WTC11 (cell line): ENCODE results near the gene GNAI3.

Experiments used
- CTCF ChIP-seq: fragments of 200-600 bp; IDR thresholded peaks from 2 replicates; pipeline ENCODE4 v1.8.0; 2022; ENCODE audit warnings: antibody characterized with exemption
- ETV6 ChIP-seq: sonication (generic); formaldehyde crosslinking; IDR thresholded peaks from 2 replicates; pipeline ENCODE4 v1.8.1; 2022; ENCODE audit warnings: mild to moderate bottlenecking, missing genetic modification reagents
- ZNF416 ChIP-seq: fragments of 250-450 bp; sonication (Bioruptor Pico); IDR thresholded peaks from 2 replicates; pipeline ENCODE4 v1.9.0; 2021; ENCODE audit warnings: mild to moderate bottlenecking, inconsistent platforms

GRCh38 chr1:109504974-109505373 lies 43.4 kb upstream of the GNAI3 start:
- TF ChIP-seq ETV6 (CRISPR knock-in tag) (no peak), CTCF (no peak), ZNF416 (CRISPR knock-in tag) (no peak)
